ENCODE results near the gene CEBPZ.

GRCh38 chr2:37246205-37246604 lies 14.8 kb upstream of the CEBPZ start:
- TF ChIP-seq CTCF (IDR thresholded peaks at IDR 0.05) (no peak), POLR2A (IDR thresholded peaks at IDR 0.05) (no peak)
